Ishikawa (cell line): ENCODE data around the gene MIDN.

ENCODE experiments used
- CEBPB ChIP-seq: IDR thresholded peaks from 2 replicates; pipeline ENCODE4 v1.6.1; 2012
- CREB1 ChIP-seq: IDR thresholded peaks from 2 replicates; pipeline ENCODE4 v1.6.1; 2012; ENCODE audit warnings: low read depth
- EGR1 ChIP-seq: IDR thresholded peaks from 2 replicates; pipeline ENCODE4 v1.6.1; 2012
- EP300 ChIP-seq: IDR thresholded peaks from 2 replicates; pipeline ENCODE4 v1.6.1; 2012; ENCODE audit warnings: borderline replicate concordance
- FOXM1 ChIP-seq: IDR thresholded peaks from 2 replicates; pipeline ENCODE4 v1.6.1; 2012; ENCODE audit warnings: low read depth, borderline replicate concordance
- MAX ChIP-seq: IDR thresholded peaks from 2 replicates; pipeline ENCODE4 v1.6.1; 2012
- NFIC ChIP-seq: IDR thresholded peaks from 2 replicates; pipeline ENCODE4 v1.6.1; 2012
- RAD21 ChIP-seq: IDR thresholded peaks from 2 replicates; pipeline ENCODE4 v1.6.1; 2012; ENCODE audit warnings: low read depth
- REST ChIP-seq: IDR thresholded peaks from 2 replicates; pipeline ENCODE4 v1.6.1; 2012; ENCODE audit warnings: low read depth, mild to moderate bottlenecking
- TAF1 ChIP-seq: IDR thresholded peaks from 2 replicates; pipeline ENCODE4 v1.6.1; 2012; ENCODE audit warnings: low read depth, mild to moderate bottlenecking
- TCF12 ChIP-seq: IDR thresholded peaks from 2 replicates; pipeline ENCODE4 v1.6.1; 2012; ENCODE audit warnings: low read depth
- TEAD4 ChIP-seq: IDR thresholded peaks from 2 replicates; pipeline ENCODE4 v1.6.1; 2012
- USF1 ChIP-seq: IDR thresholded peaks from 2 replicates; pipeline ENCODE4 v1.6.1; 2012
- YY1 ChIP-seq: IDR thresholded peaks from 2 replicates; pipeline ENCODE4 v1.6.1; 2012; ENCODE audit warnings: low read depth
- ZBTB7A ChIP-seq: IDR thresholded peaks from 2 replicates; pipeline ENCODE4 v1.6.1; 2012; ENCODE audit warnings: low read depth

MIDN gene

GRCh38 chr19:1243768-1244692 is 4.4 kb upstream of the MIDN start:
- TF ChIP-seq FOXM1 (no peak), TCF12 (0 out of 2 replicates have a peak, but pooled peaks have one; percentile 11), CEBPB (no peak), CREB1 (no peak), RAD21 (peak; percentile 83), EP300 (no peak), USF1 (no peak), ZBTB7A (peak; percentile 91), YY1 (no peak), REST (no peak), EGR1 (no peak), TEAD4 (no peak), TAF1 (no peak), NFIC (no peak)

GRCh38 chr19:1244693-1245451 is 3.5 kb upstream of the MIDN start:
- 0 out of 2 replicates have a peak, but pooled peaks have one; percentile 10 for TF ChIP-seq EP300
- TF ChIP-seq TEAD4: no peak
- TF ChIP-seq EGR1: no peak; the same call in 1 of the 2 replicates
- no peak for TF ChIP-seq CEBPB
- no peak for TF ChIP-seq USF1
- TF ChIP-seq REST: no peak
- no peak for TF ChIP-seq CREB1
- no peak for TF ChIP-seq TAF1
- no peak for TF ChIP-seq YY1
- no peak for TF ChIP-seq FOXM1
- TF ChIP-seq NFIC: peak; percentile 44
- TF ChIP-seq ZBTB7A: peak; percentile 4; the same call in 1 of the 2 replicates
- TF ChIP-seq TCF12: peak; percentile 28; the same call in 1 of the 2 replicates
- TF ChIP-seq MAX: no peak
- TF ChIP-seq RAD21: no peak

- TF ChIP-seq TCF12: peak; percentile 55
- peak; percentile 49 for TF ChIP-seq MAX
- TF ChIP-seq TEAD4: no peak
Measured at GRCh38 chr19:1245494-1246264, 2.7 kb upstream of the MIDN start.

- peak; percentile 24 for TF ChIP-seq TCF12
- TF ChIP-seq NFIC: peak; percentile 17; the same call in 1 of the 2 replicates
- 0 out of 2 replicates have a peak, but pooled peaks have one; percentile 0 for TF ChIP-seq MAX
Measured at GRCh38 chr19:1246265-1247087, 1.9 kb upstream of the MIDN start.
